ENCODE results near the gene KHDRBS1.

Gene KHDRBS1

GRCh38 chr1:32031578-32032274 is 18.1 kb downstream of the KHDRBS1 start:
- peaks cover 69% of the 10 kb centered on the region for H3K36me3 Mint-ChIP-seq (ENCODE audit: low read depth)
- peaks cover 27% of the 10 kb centered on the region for H3K4me1 Mint-ChIP-seq (ENCODE audit: low read depth)
- no peaks in the 10 kb centered on the region for H3K27me3 Mint-ChIP-seq
- H3K27ac Mint-ChIP-seq: no peak overlapping the region
- H3K9me3 Mint-ChIP-seq: no peaks in the 10 kb centered on the region
- H3K4me3 Mint-ChIP-seq: no peak overlapping the region

DNA sequence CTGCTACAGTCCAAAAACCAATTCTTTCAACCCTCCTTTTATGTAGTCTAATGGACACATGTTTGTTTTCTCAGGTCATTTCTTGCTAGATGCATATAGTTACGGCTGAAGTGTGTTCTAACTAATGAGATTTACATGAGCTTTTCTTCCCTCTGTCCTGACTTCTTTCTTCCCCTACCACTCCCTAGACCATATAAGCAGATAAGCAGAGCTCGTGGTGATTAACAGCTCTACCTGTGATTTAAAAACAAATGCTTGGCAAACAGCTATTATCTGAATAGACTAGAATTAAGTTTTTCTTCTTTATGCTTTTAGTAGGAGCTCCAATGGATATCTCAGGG is 18.6 kb downstream of the KHDRBS1 start:
- Mint-ChIP-seq H3K4me1 (ENCODE audit: low read depth) (peaks cover 23% of the 10 kb centered on the region), H3K27ac (no peak overlapping the region), H3K36me3 (ENCODE audit: low read depth) (peaks cover 70% of the 10 kb centered on the region), H3K27me3 (no peaks in the 10 kb centered on the region), H3K4me3 (no peak overlapping the region), H3K9me3 (no peaks in the 10 kb centered on the region)

DNA sequence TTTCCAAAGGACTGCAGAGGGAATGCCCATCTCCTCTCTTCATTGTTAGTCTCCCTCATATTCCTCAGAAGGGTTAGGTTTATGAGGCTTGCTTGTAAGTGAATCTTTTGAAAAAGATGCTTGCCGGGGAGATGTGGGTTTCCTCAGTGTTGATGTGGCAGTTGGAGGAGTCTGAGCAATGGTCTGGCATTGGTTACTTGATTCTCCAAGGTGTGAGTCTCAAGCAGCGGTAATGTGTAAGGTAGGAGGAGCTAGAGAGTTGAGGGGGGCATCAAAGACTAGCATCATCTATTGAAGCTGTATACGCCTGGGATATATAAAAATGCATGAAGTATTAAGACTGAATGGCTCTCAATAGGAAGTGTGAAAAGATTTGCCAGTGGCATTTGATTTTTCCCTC is 21.5 kb downstream of the KHDRBS1 start:
- H3K4me1 Mint-ChIP-seq (ENCODE audit: low read depth): peaks cover 7% of the 10 kb centered on the region
- H3K27ac Mint-ChIP-seq: peak overlapping the region; percentile 50
- H3K36me3 Mint-ChIP-seq (ENCODE audit: low read depth): peaks cover 82% of the 10 kb centered on the region

DNA sequence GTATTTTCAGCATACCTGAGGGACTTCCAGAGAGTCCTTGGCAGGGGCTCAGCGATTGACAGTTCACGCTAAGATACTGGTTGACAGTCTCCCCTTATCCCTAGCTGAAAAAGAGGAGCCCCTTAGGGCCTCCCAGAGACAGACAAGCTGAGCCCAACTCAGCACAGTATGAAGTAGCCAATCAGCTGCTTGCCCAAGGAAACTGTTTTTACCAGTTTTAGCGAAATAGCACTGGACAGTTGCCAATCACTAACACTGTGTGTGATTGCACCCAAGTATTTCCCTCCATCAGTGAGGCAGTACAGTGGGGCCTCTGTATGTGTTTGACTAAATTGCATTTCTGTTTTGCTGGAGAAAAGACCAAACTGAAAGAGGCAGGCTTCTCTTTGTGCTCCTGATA is 27.0 kb downstream of the KHDRBS1 start:
- Mint-ChIP-seq H3K27ac (no peak overlapping the region), H3K9me3 (no peaks in the 10 kb centered on the region), H3K36me3 (ENCODE audit: low read depth) (peaks cover 73% of the 10 kb centered on the region), H3K4me3 (no peak overlapping the region), H3K4me1 (ENCODE audit: low read depth) (no peaks in the 10 kb centered on the region), H3K27me3 (no peaks in the 10 kb centered on the region)

More for the DNA sequence above, 21.5 kb downstream of the KHDRBS1 start:
- H3K9me3 Mint-ChIP-seq: no peaks in the 10 kb centered on the region
- no peaks in the 10 kb centered on the region for H3K27me3 Mint-ChIP-seq
- H3K4me3 Mint-ChIP-seq: no peak overlapping the region

DNA sequence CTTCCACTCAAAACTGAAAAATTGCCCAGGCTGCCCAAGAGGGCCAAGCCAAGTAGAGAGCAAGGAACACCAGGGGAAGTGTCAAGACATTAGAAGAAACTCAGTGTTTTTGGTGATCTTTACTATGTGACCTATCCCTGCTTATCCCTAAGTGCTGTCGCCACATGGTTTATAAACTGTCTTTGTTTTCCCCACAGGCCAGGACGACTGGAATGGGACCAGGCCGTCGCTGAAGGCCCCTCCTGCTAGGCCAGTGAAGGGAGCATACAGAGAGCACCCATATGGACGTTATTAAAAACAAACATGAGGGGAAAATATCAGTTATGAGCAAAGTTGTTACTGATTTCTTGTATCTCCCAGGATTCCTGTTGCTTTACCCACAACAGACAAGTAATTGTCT is 28.7 kb downstream of the KHDRBS1 start:
- no peak overlapping the region for H3K4me3 Mint-ChIP-seq
- H3K4me1 Mint-ChIP-seq (ENCODE audit: low read depth): no peaks in the 10 kb centered on the region
- no peaks in the 10 kb centered on the region for H3K9me3 Mint-ChIP-seq
- no peaks in the 10 kb centered on the region for H3K27me3 Mint-ChIP-seq
- H3K36me3 Mint-ChIP-seq (ENCODE audit: low read depth): peaks cover 70% of the 10 kb centered on the region
- H3K27ac Mint-ChIP-seq: no peak overlapping the region

DNA sequence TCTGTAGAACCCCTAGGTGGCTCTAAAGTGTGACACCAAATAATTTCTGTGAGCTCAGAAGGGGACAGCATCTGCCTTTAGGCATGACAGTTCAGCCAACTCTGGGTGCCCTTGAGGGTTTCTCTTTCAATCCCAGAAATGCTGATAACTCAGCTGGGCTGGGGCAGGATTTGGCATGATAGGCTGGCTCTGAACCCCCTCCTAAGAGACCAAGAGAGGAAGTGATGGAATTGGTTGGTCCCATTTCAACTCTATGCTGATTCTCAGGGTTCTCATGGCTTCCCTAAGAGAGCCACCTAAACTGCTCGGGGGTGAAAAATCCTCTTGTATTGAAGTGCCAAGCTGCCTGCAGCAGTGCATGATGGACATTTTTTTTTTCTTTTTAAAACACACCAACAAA is 30.6 kb downstream of the KHDRBS1 start:
- H3K27me3 Mint-ChIP-seq: no peaks in the 10 kb centered on the region
- peaks cover 13% of the 10 kb centered on the region for H3K4me1 Mint-ChIP-seq (ENCODE audit: low read depth)
- H3K9me3 Mint-ChIP-seq: no peaks in the 10 kb centered on the region
- H3K36me3 Mint-ChIP-seq (ENCODE audit: low read depth): peaks cover 70% of the 10 kb centered on the region
- H3K27ac Mint-ChIP-seq: no peak overlapping the region
- no peak overlapping the region for H3K4me3 Mint-ChIP-seq

GRCh38 chr1:32045772-32046171 is 32.1 kb downstream of the KHDRBS1 start:
- Mint-ChIP-seq H3K27ac (no peak overlapping the region), H3K9me3 (no peaks in the 10 kb centered on the region), H3K4me3 (no peak overlapping the region), H3K36me3 (ENCODE audit: low read depth) (peaks cover 66% of the 10 kb centered on the region), H3K4me1 (ENCODE audit: low read depth) (peaks cover 23% of the 10 kb centered on the region), H3K27me3 (no peaks in the 10 kb centered on the region)

GRCh38 chr1:32047701-32048100 is 34.0 kb downstream of the KHDRBS1 start:
- H3K9me3 Mint-ChIP-seq: no peaks in the 10 kb centered on the region
- no peak overlapping the region for H3K27ac Mint-ChIP-seq
- H3K4me1 Mint-ChIP-seq (ENCODE audit: low read depth): peaks cover 23% of the 10 kb centered on the region
- H3K27me3 Mint-ChIP-seq: no peaks in the 10 kb centered on the region
- H3K4me3 Mint-ChIP-seq: no peak overlapping the region
- H3K36me3 Mint-ChIP-seq (ENCODE audit: low read depth): peaks cover 65% of the 10 kb centered on the region

DNA sequence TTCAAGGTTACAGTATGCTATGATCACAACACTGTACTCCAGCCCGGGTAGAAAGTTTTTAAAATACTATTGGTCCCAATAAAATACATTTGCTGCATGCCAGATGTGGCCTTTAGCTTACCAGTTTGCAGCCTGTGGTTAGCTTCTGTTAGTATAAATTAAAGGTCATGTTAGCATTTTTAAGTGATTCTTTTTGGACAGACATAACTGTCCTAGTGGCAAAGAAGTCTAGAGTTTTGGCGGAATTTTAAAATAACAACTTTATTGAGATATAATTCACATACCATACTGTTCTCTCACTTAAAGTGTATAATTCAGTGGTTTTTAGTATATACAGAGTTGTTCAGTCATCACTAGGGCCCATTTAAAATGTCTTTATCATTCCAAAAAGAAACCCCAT is 34.8 kb downstream of the KHDRBS1 start:
- Mint-ChIP-seq H3K4me3 (no peak overlapping the region), H3K9me3 (no peaks in the 10 kb centered on the region), H3K27ac (peak overlapping the region; percentile 52), H3K4me1 (ENCODE audit: low read depth) (peaks cover 23% of the 10 kb centered on the region), H3K36me3 (ENCODE audit: low read depth) (peaks cover 68% of the 10 kb centered on the region), H3K27me3 (no peaks in the 10 kb centered on the region)

- peaks cover 68% of the 10 kb centered on the region for H3K36me3 Mint-ChIP-seq (ENCODE audit: low read depth)
- H3K4me3 Mint-ChIP-seq: no peak overlapping the region
- peaks cover 23% of the 10 kb centered on the region for H3K4me1 Mint-ChIP-seq (ENCODE audit: low read depth)
- H3K27ac Mint-ChIP-seq: no peak overlapping the region
- no peaks in the 10 kb centered on the region for H3K9me3 Mint-ChIP-seq
- no peaks in the 10 kb centered on the region for H3K27me3 Mint-ChIP-seq
These were observed 38.0 kb downstream of the KHDRBS1 start for GRCh38 chr1:32051706-32052105.

- H3K27me3 Mint-ChIP-seq: no peaks in the 10 kb centered on the region
- H3K4me3 Mint-ChIP-seq: no peak overlapping the region
- no peaks in the 10 kb centered on the region for H3K9me3 Mint-ChIP-seq
- H3K4me1 Mint-ChIP-seq (ENCODE audit: low read depth): peaks cover 23% of the 10 kb centered on the region
- H3K27ac Mint-ChIP-seq: no peak overlapping the region
- H3K36me3 Mint-ChIP-seq (ENCODE audit: low read depth): peaks cover 64% of the 10 kb centered on the region
These were observed 39.2 kb downstream of the KHDRBS1 start for GRCh38 chr1:32052887-32053286.

DNA sequence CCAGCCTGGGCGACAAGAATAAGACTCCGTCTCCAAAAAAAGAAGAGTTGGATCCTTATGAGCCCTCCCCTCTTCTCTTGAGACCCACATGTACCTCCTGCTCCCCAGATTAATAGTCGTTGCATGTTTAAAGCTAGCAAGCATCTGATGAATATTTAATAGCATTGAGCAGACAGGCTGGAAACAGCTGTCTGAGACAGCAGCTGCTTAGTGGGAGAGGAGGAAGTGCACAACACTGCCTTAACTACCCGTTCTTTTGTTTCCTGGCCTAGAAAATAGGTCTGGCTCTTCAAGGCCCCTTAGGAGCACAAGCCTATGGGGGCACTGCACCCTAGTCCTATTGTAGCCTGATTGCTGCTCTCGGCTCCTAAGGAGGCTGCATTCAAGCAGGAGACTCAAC is 41.7 kb downstream of the KHDRBS1 start:
- Mint-ChIP-seq H3K36me3 (ENCODE audit: low read depth) (peaks cover 62% of the 10 kb centered on the region), H3K27me3 (no peaks in the 10 kb centered on the region), H3K4me1 (ENCODE audit: low read depth) (peaks cover under 1% of the 10 kb centered on the region)

GRCh38 chr1:32056598-32056997 is 42.9 kb downstream of the KHDRBS1 start:
- no peaks in the 10 kb centered on the region for H3K27me3 Mint-ChIP-seq

More for the DNA sequence above, 41.7 kb downstream of the KHDRBS1 start:
- Mint-ChIP-seq H3K4me3 (no peak overlapping the region), H3K9me3 (no peaks in the 10 kb centered on the region), H3K27ac (no peak overlapping the region)

DNA sequence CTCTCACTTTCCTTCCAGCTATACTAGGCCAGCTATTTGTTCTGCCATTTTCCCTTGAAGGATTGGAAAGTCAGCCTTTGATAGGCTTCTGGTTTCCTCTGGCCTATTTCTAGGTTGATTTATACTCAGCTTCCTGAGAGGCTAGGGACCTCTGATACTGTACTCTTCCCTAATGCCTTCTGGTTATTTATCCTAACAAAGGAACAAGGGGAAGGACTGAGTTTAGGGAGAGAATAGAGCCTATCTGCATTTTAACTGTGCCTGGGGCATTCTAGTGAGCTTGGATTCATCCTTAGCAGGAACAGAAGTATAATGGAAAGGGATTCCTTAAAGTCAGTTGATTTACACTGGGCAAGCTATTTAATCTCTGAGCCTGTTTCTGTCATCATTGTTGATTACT is 47.2 kb downstream of the KHDRBS1 start:
- Mint-ChIP-seq H3K36me3 (ENCODE audit: low read depth) (peaks cover 42% of the 10 kb centered on the region), H3K27ac (peak overlapping the region; percentile 8), H3K4me1 (ENCODE audit: low read depth) (peaks cover 4% of the 10 kb centered on the region), H3K9me3 (no peaks in the 10 kb centered on the region), H3K27me3 (no peaks in the 10 kb centered on the region), H3K4me3 (no peak overlapping the region)

More at GRCh38 chr1:32056598-32056997, 42.9 kb downstream of the KHDRBS1 start:
- no peaks in the 10 kb centered on the region for H3K9me3 Mint-ChIP-seq
- H3K4me3 Mint-ChIP-seq: no peak overlapping the region
- H3K36me3 Mint-ChIP-seq (ENCODE audit: low read depth): peaks cover 69% of the 10 kb centered on the region
- H3K4me1 Mint-ChIP-seq (ENCODE audit: low read depth): no peaks in the 10 kb centered on the region
- H3K27ac Mint-ChIP-seq: no peak overlapping the region

GRCh38 chr1:32062867-32063230 is 49.2 kb downstream of the KHDRBS1 start:
- H3K9me3 Mint-ChIP-seq: no peaks in the 10 kb centered on the region
- H3K4me1 Mint-ChIP-seq (ENCODE audit: low read depth): peaks cover 11% of the 10 kb centered on the region
- no peak overlapping the region for H3K4me3 Mint-ChIP-seq
- H3K36me3 Mint-ChIP-seq (ENCODE audit: low read depth): peaks cover 35% of the 10 kb centered on the region
- H3K27ac Mint-ChIP-seq: peak overlapping the region; percentile 1
- no peaks in the 10 kb centered on the region for H3K27me3 Mint-ChIP-seq

- Mint-ChIP-seq H3K36me3 (ENCODE audit: low read depth) (peaks cover 33% of the 10 kb centered on the region), H3K4me3 (no peak overlapping the region), H3K9me3 (no peaks in the 10 kb centered on the region), H3K27ac (peak overlapping the region; percentile 32), H3K27me3 (no peaks in the 10 kb centered on the region), H3K4me1 (ENCODE audit: low read depth) (peaks cover 11% of the 10 kb centered on the region)
These were observed 49.6 kb downstream of the KHDRBS1 start for GRCh38 chr1:32063261-32063681.
